Activated CD4-positive, alpha-beta T cell treated with anti-CD3 and anti-CD28 coated beads for 36 hours (primary cell): Measurements from ENCODE around the gene ADAMTS17. TPM values are rescaled to one million over a fixed set of nuclear protein-coding genes. Genes with fewer than 3 reads are reported as not detected.

ENCODE experiments used
- ATAC-seq: fragments of 200-7000 bp; cut with Tn5 transposase; one replicate; pipeline ENCODE4 v1.10.0; 2021; ENCODE audit warnings: mild to moderate bottlenecking, moderate library complexity
- CTCF ChIA-PET: fragments of 350-600 bp; sonication (Branson Sonifier 250); formaldehyde crosslinking; loops from one replicate; lab custom pipeline; 2021; ENCODE audit warnings: antibody characterized with exemption; lab: Charles Lee
- POLR2A ChIA-PET: fragments of 350-600 bp; sonication (Branson Sonifier 250); formaldehyde crosslinking; loops from one replicate; lab custom pipeline; 2021; ENCODE audit warnings: antibody characterized with exemption, inconsistent platforms; lab: Charles Lee
- DNase-seq: peaks from one replicate; pipeline ENCODE4 v3.0.0-alpha.2; 2020
- H3K27ac Mint-ChIP-seq: one replicate; pipeline ENCODE4 v1.8.0; 2021; ENCODE audit warnings: mixed read lengths
- H3K27me3 Mint-ChIP-seq: one replicate; pipeline ENCODE4 v1.8.0; 2021; ENCODE audit warnings: mixed read lengths
- H3K36me3 Mint-ChIP-seq: one replicate; pipeline ENCODE4 v1.8.0; 2021; ENCODE audit warnings: low read depth, mixed read lengths
- H3K4me1 Mint-ChIP-seq: one replicate; pipeline ENCODE4 v1.8.0; 2021; ENCODE audit warnings: mixed read lengths
- H3K4me3 Mint-ChIP-seq: one replicate; pipeline ENCODE4 v1.8.0; 2021; ENCODE audit warnings: mild to moderate bottlenecking, moderate library complexity, mixed read lengths
- H3K9me3 Mint-ChIP-seq: one replicate; pipeline ENCODE4 v1.8.0; 2021; ENCODE audit warnings: low read depth, mixed read lengths
- intact Hi-C, 2 experiments: fragments of 100-400 bp; cut with DNase I in 1 of 2; cut with micrococcal nuclease in 1 of 2; formaldehyde crosslinking; loops; one replicate each; pipeline versions ENCODE4 v1.14.2 to v1.15.1; 2022 to 2024; cut with DNase I, micrococcal nuclease
- total RNA-seq, 2 experiments: library from RNA; stranded (reverse); gene quantifications; one replicate each; pipeline ENCODE4 v1.2.3, GENCODE V29; 2021

Gene ADAMTS17
- total RNA-seq, 2 experiments from 2014 or later = 0.49 to 0.57 TPM

- Mint-ChIP-seq H3K9me3 (peaks cover 13% of the 10 kb centered on the region), H3K4me3 (no peak overlapping the region), H3K4me1 (no peaks in the 10 kb centered on the region), H3K36me3 (peaks cover 20% of the 10 kb centered on the region), H3K27ac (no peak overlapping the region), H3K27me3 (no peaks in the 10 kb centered on the region)
- DNase-seq (no peak), ATAC-seq (no peak)
- POLR2A ChIA-PET = no interaction called here
- CTCF ChIA-PET = no interaction called here
- intact Hi-C loops = no loop called here
Observed at GRCh38 chr15:100277087-100277855, 64.5 kb downstream of the ADAMTS17 start.

DNA sequence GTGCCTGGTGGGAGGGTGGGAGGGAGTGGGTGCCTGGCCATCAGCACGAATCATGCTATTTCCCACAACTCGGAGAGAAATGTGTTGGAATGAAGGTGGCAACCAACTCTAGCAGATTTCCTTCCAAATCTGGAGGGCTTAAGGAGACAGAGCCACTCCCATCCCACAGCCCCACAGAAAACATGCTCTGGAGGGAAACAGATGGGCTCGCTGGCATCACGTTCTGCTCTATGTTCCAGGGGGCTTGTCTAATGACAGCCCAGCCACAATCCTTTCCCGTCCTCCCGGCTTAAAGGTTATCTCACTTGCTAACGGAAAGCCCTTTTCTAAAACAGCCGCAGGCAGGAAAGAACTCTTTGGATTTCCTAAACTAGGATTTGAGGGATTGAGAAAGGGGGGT lies 65.3 kb downstream of the ADAMTS17 start:
- Mint-ChIP-seq H3K4me3 (no peak overlapping the region), H3K36me3 (peaks cover 22% of the 10 kb centered on the region), H3K27ac (no peak overlapping the region), H3K27me3 (no peaks in the 10 kb centered on the region), H3K9me3 (peaks cover 17% of the 10 kb centered on the region), H3K4me1 (no peaks in the 10 kb centered on the region)
- no peak for ATAC-seq
- no peak for DNase-seq
- CTCF ChIA-PET = no interaction called here
- POLR2A ChIA-PET = no interaction called here
- intact Hi-C loops = no loop called here

DNA sequence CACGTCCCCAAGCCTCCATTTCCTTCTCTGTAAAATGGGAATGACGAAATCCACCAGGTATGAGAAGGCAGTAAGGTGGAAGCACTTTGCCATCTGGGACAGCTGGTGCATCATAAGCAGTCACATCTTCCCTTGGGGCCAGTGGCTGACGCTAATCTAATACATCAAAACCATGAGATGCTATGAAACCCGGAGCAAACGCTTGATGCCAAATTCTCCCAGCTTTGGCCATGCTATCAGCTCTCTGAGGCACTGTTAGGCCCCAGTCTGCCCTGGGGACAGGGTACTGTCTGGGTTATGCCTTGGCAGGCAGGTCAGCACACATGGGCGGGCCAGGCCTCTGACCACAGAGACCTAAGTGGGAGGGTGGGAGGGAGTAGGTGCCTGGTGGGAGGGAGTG lies 66.1 kb downstream of the ADAMTS17 start:
- Mint-ChIP-seq H3K27me3 (no peaks in the 10 kb centered on the region), H3K4me3 (no peak overlapping the region), H3K27ac (no peak overlapping the region), H3K36me3 (peaks cover 24% of the 10 kb centered on the region), H3K9me3 (peaks cover 22% of the 10 kb centered on the region), H3K4me1 (no peaks in the 10 kb centered on the region)
- CTCF ChIA-PET = no interaction called here
- no peak for ATAC-seq
- intact Hi-C loops = no loop called here
- DNase-seq = no peak
- POLR2A ChIA-PET = no interaction called here

- no peaks in the 10 kb centered on the region for H3K4me1 Mint-ChIP-seq
- ATAC-seq (no peak), DNase-seq (no peak)
- no peaks in the 10 kb centered on the region for H3K27me3 Mint-ChIP-seq
- H3K36me3 Mint-ChIP-seq = peaks cover 19% of the 10 kb centered on the region
- ChIA-PET POLR2A (no interaction called here), CTCF (no interaction called here)
- H3K27ac Mint-ChIP-seq = no peak overlapping the region
- intact Hi-C loops = no loop called here
- H3K4me3 Mint-ChIP-seq = no peak overlapping the region
- H3K9me3 Mint-ChIP-seq = peaks cover 22% of the 10 kb centered on the region
Observed at GRCh38 chr15:100269831-100270230, 71.9 kb downstream of the ADAMTS17 start.

GRCh38 chr15:100266166-100266565 lies 75.6 kb downstream of the ADAMTS17 start:
- Mint-ChIP-seq H3K27ac (no peak overlapping the region), H3K4me3 (no peak overlapping the region), H3K9me3 (peaks cover 5% of the 10 kb centered on the region), H3K36me3 (peaks cover 5% of the 10 kb centered on the region), H3K27me3 (no peaks in the 10 kb centered on the region), H3K4me1 (no peaks in the 10 kb centered on the region)
- intact Hi-C loops = no loop called here
- ATAC-seq = no peak
- POLR2A ChIA-PET = no interaction called here
- CTCF ChIA-PET = interaction anchor here (0.6 kb wide), 1 partner anchor 45 kb away, joined by 3 read pairs; no protein-coding TSS in a partner anchor
- no peak for DNase-seq

DNA sequence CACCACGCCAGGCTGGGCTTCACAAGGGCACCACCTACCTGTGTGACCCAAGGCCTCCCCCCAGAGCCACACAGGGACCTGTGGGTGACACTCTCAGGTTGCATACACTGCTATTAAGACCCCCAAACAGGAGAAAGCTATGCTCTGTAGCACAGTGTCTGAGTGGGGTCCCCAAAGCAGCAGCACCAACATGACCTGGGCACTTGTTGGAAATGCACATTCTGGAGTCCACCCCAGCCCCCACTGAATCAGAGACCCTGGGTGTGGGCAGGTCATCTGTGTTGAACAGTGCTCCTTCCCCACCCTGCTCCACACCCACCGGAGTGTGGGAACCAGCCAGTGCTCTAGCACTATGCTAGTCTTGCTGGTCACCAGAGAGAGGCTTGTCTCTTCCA lies 76.1 kb downstream of the ADAMTS17 start:
- POLR2A ChIA-PET = no interaction called here
- CTCF ChIA-PET = no interaction called here
- no peak for ATAC-seq

DNA sequence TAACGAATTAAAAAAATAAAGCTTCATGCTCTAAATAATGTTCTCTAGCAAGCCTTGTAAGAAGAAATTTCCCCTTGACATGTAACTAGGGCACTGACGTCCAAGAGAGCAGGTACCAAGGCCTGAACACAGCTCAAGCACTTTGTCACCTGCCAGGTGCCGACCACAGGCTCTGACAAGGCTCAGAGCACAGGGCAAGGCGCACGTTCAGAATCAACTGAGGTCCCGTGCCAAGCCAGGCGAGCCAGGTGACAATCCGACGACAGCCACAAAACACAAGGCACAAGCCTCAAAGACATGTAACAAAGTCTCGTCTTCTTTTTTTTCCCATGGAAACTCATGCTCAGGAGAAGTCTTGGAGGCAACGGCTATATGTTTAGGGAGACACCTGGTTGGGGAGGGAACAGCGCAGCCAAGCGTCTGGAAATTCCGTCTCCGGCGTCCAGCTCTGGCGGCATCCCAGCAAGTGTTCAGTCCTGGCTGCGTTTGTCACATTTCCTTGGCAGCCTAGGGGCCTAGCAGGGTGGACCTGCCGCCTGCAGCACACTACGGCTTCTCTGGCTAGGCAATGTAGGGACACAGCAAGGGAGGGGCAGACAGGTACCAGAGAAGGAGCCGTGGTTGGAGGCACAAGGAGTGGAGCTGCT lies 76.7 kb downstream of the ADAMTS17 start:
- intact Hi-C loops = no loop called here
- H3K9me3 Mint-ChIP-seq = no peaks in the 10 kb centered on the region
- ChIA-PET POLR2A (no interaction called here), CTCF (no interaction called here)
- no peaks in the 10 kb centered on the region for H3K27me3 Mint-ChIP-seq
- peaks cover 3% of the 10 kb centered on the region for H3K36me3 Mint-ChIP-seq
- DNase-seq (no peak), ATAC-seq (no peak)
- no peak overlapping the region for H3K27ac Mint-ChIP-seq
- H3K4me1 Mint-ChIP-seq = no peaks in the 10 kb centered on the region
- no peak overlapping the region for H3K4me3 Mint-ChIP-seq

More for the DNA sequence above, 76.1 kb downstream of the ADAMTS17 start:
- intact Hi-C loops = no loop called here
- Mint-ChIP-seq H3K27ac (no peak overlapping the region), H3K4me3 (no peak overlapping the region), H3K9me3 (peaks cover under 1% of the 10 kb centered on the region), H3K4me1 (no peaks in the 10 kb centered on the region), H3K36me3 (peaks cover 3% of the 10 kb centered on the region), H3K27me3 (no peaks in the 10 kb centered on the region)
- DNase-seq = no peak

- no peak for ATAC-seq
- DNase-seq = no peak
- H3K27me3 Mint-ChIP-seq = no peaks in the 10 kb centered on the region
- no peak overlapping the region for H3K4me3 Mint-ChIP-seq
- intact Hi-C loops = no loop called here
- no peaks in the 10 kb centered on the region for H3K9me3 Mint-ChIP-seq
- CTCF ChIA-PET = no interaction called here
- H3K4me1 Mint-ChIP-seq = no peaks in the 10 kb centered on the region
- H3K27ac Mint-ChIP-seq = no peak overlapping the region
- POLR2A ChIA-PET = no interaction called here
- H3K36me3 Mint-ChIP-seq = peaks cover 6% of the 10 kb centered on the region
Observed at GRCh38 chr15:100263721-100264455, 77.9 kb downstream of the ADAMTS17 start.

DNA sequence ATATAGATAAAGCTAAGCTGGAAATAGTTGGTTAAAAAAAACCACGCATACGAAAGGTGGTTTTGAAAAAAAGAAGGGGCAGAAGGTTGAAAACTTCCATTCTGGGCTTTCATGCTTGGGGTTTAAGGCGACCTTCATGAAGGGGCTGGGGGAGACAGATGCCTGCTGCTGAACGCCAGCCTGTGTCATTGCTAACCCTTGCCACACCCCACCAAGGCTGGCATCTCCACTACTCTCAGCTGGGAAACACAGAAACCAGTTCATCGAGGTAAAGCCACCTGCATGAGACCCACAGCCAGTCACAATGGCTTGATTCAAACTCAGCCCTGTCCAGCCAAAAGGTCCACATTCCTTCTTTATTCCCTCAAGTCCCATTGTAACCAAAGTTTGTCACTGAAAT lies 78.7 kb downstream of the ADAMTS17 start:
- ATAC-seq = no peak
- Mint-ChIP-seq H3K4me3 (no peak overlapping the region), H3K27me3 (no peaks in the 10 kb centered on the region), H3K4me1 (no peaks in the 10 kb centered on the region), H3K9me3 (no peaks in the 10 kb centered on the region), H3K27ac (no peak overlapping the region), H3K36me3 (peaks cover 13% of the 10 kb centered on the region)
- intact Hi-C loops = no loop called here
- ChIA-PET POLR2A (no interaction called here), CTCF (interaction anchor here (0.6 to 1.3 kb wide), 2 partner anchors 26 to 122 kb away, joined by 3 to 5 read pairs; no protein-coding TSS in a partner anchor)
- DNase-seq = no peak

DNA sequence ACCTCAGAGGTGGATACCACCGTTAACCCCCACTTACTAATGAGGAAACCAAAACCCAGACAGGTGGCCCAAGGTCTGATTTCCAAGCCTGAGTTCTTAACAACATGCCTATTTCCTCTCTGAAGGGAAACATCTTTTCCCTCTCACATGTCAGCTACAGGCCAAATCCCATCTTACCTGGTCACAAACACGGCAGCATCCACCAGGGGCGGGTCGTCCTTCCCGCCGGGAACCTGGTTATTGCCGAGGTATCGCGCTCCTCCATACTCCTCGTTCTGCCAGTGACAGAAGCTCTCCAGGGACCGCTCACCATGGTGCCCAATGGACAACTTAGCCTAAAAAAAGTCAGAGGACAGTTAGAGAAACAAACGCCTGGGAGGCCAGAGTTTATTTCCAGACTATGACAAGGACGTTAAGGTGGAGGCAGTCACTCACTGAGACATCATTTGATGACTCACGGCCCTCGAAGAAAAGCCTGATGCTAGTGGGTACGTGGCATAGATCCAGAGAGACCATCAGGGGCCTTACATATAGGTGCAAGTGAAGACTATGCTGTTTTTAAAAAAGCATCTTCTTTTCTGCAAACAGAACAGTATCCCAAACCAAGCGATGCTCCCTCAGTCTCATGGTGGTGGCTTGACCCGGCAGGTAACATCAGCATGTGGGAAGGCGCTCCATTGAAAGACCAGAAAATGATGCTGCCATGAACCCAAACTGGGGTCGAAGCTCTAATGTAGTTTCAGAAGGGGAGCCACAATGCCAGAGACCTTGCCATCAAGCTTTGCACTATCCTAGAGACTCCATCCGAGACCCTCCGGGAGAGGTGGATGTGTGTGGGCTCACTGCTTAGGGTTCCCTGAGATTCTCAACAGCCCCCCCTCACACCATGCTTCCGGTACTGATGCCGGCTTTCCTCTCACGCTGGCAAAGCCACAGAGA lies 80.2 kb downstream of the ADAMTS17 start:
- Mint-ChIP-seq H3K36me3 (peaks cover 17% of the 10 kb centered on the region), H3K4me3 (no peak overlapping the region), H3K27ac (no peak overlapping the region), H3K27me3 (no peaks in the 10 kb centered on the region), H3K9me3 (no peaks in the 10 kb centered on the region), H3K4me1 (no peaks in the 10 kb centered on the region)
- ChIA-PET CTCF (interaction anchor here (0.9 to 1.3 kb wide), 2 partner anchors 73 to 120 kb away, joined by 3 read pairs; no protein-coding TSS in a partner anchor), POLR2A (no interaction called here)
- ATAC-seq (no peak), DNase-seq (no peak)
- intact Hi-C loops = no loop called here

- H3K36me3 Mint-ChIP-seq = peaks cover 17% of the 10 kb centered on the region
- H3K27me3 Mint-ChIP-seq = no peaks in the 10 kb centered on the region
- ATAC-seq = no peak
- H3K27ac Mint-ChIP-seq = no peak overlapping the region
- DNase-seq = no peak
- no peak overlapping the region for H3K4me3 Mint-ChIP-seq
- H3K9me3 Mint-ChIP-seq = no peaks in the 10 kb centered on the region
- CTCF ChIA-PET = no interaction called here
- intact Hi-C loops = no loop called here
- POLR2A ChIA-PET = no interaction called here
- H3K4me1 Mint-ChIP-seq = no peaks in the 10 kb centered on the region
Observed at GRCh38 chr15:100259266-100259665, 82.5 kb downstream of the ADAMTS17 start.
